RWPE2 (cell line): Measurements from ENCODE around the gene MIPOL1.

ENCODE experiments used
- ATAC-seq: fragments of 200-7000 bp; cut with Tn5 transposase; 3 replicates; pipeline ENCODE4 v1.9.1; 2021; ENCODE audit warnings: low read depth
- DNase-seq: peaks from one replicate; pipeline ENCODE4 v3.0.0-alpha.2; 2020; ENCODE audit warnings: low spot score
- H3K27ac ChIP-seq: fragments of 450-650 bp; 2 replicates; pipeline ENCODE4 v1.5.1; 2017; ENCODE audit warnings: mild to moderate bottlenecking; ENCODE audit not compliant: poor library complexity, severe bottlenecking
- H3K27me3 ChIP-seq: fragments of 250-450 bp; sonication (Bioruptor Pico); 2 replicates; pipeline ENCODE4 v1.5.1; 2021; ENCODE audit warnings: mild to moderate bottlenecking, moderate library complexity; ENCODE audit not compliant: insufficient read depth, poor library complexity, severe bottlenecking
- H3K36me3 ChIP-seq: fragments of 250-450 bp; sonication (Bioruptor Pico); 2 replicates; pipeline ENCODE4 v1.5.1; 2020; ENCODE audit warnings: low read depth, mild to moderate bottlenecking, moderate library complexity
- H3K4me1 ChIP-seq: fragments of 250-450 bp; sonication (Bioruptor Pico); 2 replicates; pipeline ENCODE4 v1.5.1; 2021; ENCODE audit warnings: mild to moderate bottlenecking, moderate library complexity; ENCODE audit not compliant: insufficient read depth, poor library complexity, severe bottlenecking
- H3K4me3 ChIP-seq: fragments of 250-450 bp; sonication (Bioruptor Pico); 2 replicates; pipeline ENCODE4 v1.5.1; 2021; ENCODE audit warnings: mild to moderate bottlenecking, moderate library complexity; ENCODE audit not compliant: severe bottlenecking
- H3K9me3 ChIP-seq: fragments of 250-450 bp; sonication (Bioruptor Pico); 2 replicates; pipeline ENCODE4 v1.5.1; 2021; ENCODE audit warnings: mild to moderate bottlenecking, moderate library complexity; ENCODE audit not compliant: severe bottlenecking
- CTCF ChIP-seq: fragments of 450-650 bp; IDR thresholded peaks from one replicate; pipeline ENCODE4 v1.5.1; 2017; ENCODE audit warnings: mild to moderate bottlenecking, moderate library complexity; ENCODE audit not compliant: poor library complexity, severe bottlenecking

Gene MIPOL1

GRCh38 chr14:37196604-37197420, 925 bp upstream of the MIPOL1 start:
- Histone ChIP-seq H3K27ac (peak overlapping the region; percentile 77), H3K9me3 (no peaks in the 10 kb centered on the region), H3K36me3 (no peaks in the 10 kb centered on the region), H3K27me3 (no peaks in the 10 kb centered on the region), H3K4me3 (peak overlapping the region; percentile 59), H3K4me1 (peaks cover 24% of the 10 kb centered on the region)
- ATAC-seq (no peak), DNase-seq (no peak)
- TF ChIP-seq CTCF: no peak

GRCh38 chr14:37198273-37198598, 499 bp downstream of the MIPOL1 start:
- Histone ChIP-seq H3K4me1 (peaks cover 38% of the 10 kb centered on the region), H3K27me3 (no peaks in the 10 kb centered on the region), H3K36me3 (no peaks in the 10 kb centered on the region), H3K27ac (peak overlapping the region; percentile 77), H3K4me3 (peak overlapping the region; percentile 59), H3K9me3 (no peaks in the 10 kb centered on the region)
- ATAC-seq (no peak), DNase-seq (no peak)
- peak; percentile 47 for TF ChIP-seq CTCF

GRCh38 chr14:37198907-37199306, 1.2 kb downstream of the MIPOL1 start:
- ATAC-seq (no peak), DNase-seq (no peak)
- Histone ChIP-seq H3K27me3 (no peaks in the 10 kb centered on the region), H3K36me3 (no peaks in the 10 kb centered on the region), H3K4me3 (peak overlapping the region; percentile 59), H3K4me1 (peaks cover 40% of the 10 kb centered on the region), H3K9me3 (no peaks in the 10 kb centered on the region), H3K27ac (no peak overlapping the region)
- no peak for TF ChIP-seq CTCF

GRCh38 chr14:37201724-37202123, 4.0 kb downstream of the MIPOL1 start:
- H3K9me3 ChIP-seq: peaks cover 10% of the 10 kb centered on the region
- peaks cover 19% of the 10 kb centered on the region for H3K4me1 ChIP-seq
- no peak overlapping the region for H3K4me3 ChIP-seq
- H3K27me3 ChIP-seq: no peaks in the 10 kb centered on the region
- DNase-seq: no peak
- no peaks in the 10 kb centered on the region for H3K36me3 ChIP-seq
- TF ChIP-seq CTCF: no peak
- no peak overlapping the region for H3K27ac ChIP-seq
- no peak for ATAC-seq

- H3K4me3 ChIP-seq: no peak overlapping the region
- TF ChIP-seq CTCF: no peak
- H3K27me3 ChIP-seq: no peaks in the 10 kb centered on the region
- DNase-seq: no peak
- peaks cover 15% of the 10 kb centered on the region for H3K4me1 ChIP-seq
- H3K9me3 ChIP-seq: peaks cover 10% of the 10 kb centered on the region
- ATAC-seq: 0 out of 3 replicates have a peak, but pooled peaks have one; percentile 4
- no peaks in the 10 kb centered on the region for H3K36me3 ChIP-seq
- H3K27ac ChIP-seq: peak overlapping the region; percentile 43
Observed at GRCh38 chr14:37202265-37202664, 4.5 kb downstream of the MIPOL1 start.
